ENCODE measurements around the gene TNFAIP8. TPM values are rescaled to one million over a fixed set of nuclear protein-coding genes. Genes with fewer than 3 reads are reported as not detected.

Gene TNFAIP8
- total RNA-seq, result 12.3 and 15.6 TPM in 2 replicates

GRCh38 chr5:119355685-119356611, at the start of gene TNFAIP8:
Gene TNFAIP8, plus strand, starts transcription at chr5:119356019. Its CDS starts 72 bp downstream, at chr5:119356091.

Other genes starting within 250 kb of the TNFAIP8 start
- 175 and 189 TPM in 2 replicates for gene HSD17B4, start 96.5 kb downstream of the TNFAIP8 start, total RNA-seq

All from epithelial cell of umbilical artery (primary cell).